Erythroblast (primary cell): ENCODE measurements around the gene EPSTI1.
"Not testable (repeated sequence)": the region's sequence is repeated elsewhere in the genome, so short reads cannot be mapped to it uniquely, and the experiment has no call there.

Source experiments
- GATA1 ChIP-seq: IDR thresholded peaks from 2 replicates; pipeline ENCODE4 v1.6.1; 2011; ENCODE audit warnings: low read depth, mild to moderate bottlenecking, control low read depth, low read length, moderate library complexity
- POLR2A ChIP-seq: IDR thresholded peaks from 2 replicates; pipeline ENCODE4 v1.6.1; 2011; ENCODE audit warnings: mild to moderate bottlenecking, low read length

GRCh38 chr13:42991233-42991897 is 676 bp downstream of the EPSTI1 start:
- not testable (repeated sequence) for TF ChIP-seq POLR2A, GATA1
